Immature natural killer cell (primary cell): ENCODE data around the gene ZDHHC8. TPM values are rescaled to one million over a fixed set of nuclear protein-coding genes. Genes with fewer than 3 reads are reported as not detected.
A peak's percentile ranks its signal among the peaks of the same experiment; 100 is the strongest.

Experiments
- DNase-seq, 3 donors: peaks; one replicate each; pipeline ENCODE4 v3.0.0; 2022; ENCODE audit warnings: mixed read lengths in 1 of 3
- H3K27ac Mint-ChIP-seq, 6 donors: one replicate each; pipeline ENCODE4 v1.8.0; 2020; ENCODE audit warnings: mixed read lengths in 6 of 6, mild to moderate bottlenecking in 5 of 6, inconsistent platforms in 4 of 6, moderate library complexity in 3 of 6
- H3K27me3 Mint-ChIP-seq, 3 donors: one replicate each; pipeline ENCODE4 v1.8.0; 2020 to 2021; ENCODE audit warnings: low read depth in 3 of 3, mild to moderate bottlenecking in 3 of 3, mixed read lengths in 3 of 3, moderate library complexity in 3 of 3, inconsistent platforms in 1 of 3
- H3K36me3 Mint-ChIP-seq, 3 donors: one replicate each; pipeline ENCODE4 v1.8.0; 2020; ENCODE audit warnings: mixed read lengths in 3 of 3, inconsistent platforms in 2 of 3, mild to moderate bottlenecking in 2 of 3
- H3K4me1 Mint-ChIP-seq, 2 donors: one replicate each; pipeline ENCODE4 v1.8.0; 2020; ENCODE audit warnings: inconsistent platforms in 2 of 2, mild to moderate bottlenecking in 2 of 2, mixed read lengths in 2 of 2, moderate library complexity in 1 of 2
- H3K4me3 Mint-ChIP-seq, 5 donors: one replicate each; pipeline ENCODE4 v1.8.0; 2020; ENCODE audit warnings: mild to moderate bottlenecking in 5 of 5, mixed read lengths in 5 of 5, inconsistent platforms in 3 of 5, moderate library complexity in 3 of 5
- H3K9me3 Mint-ChIP-seq, 6 donors: one replicate each; pipeline ENCODE4 v1.8.0; 2020; ENCODE audit warnings: mild to moderate bottlenecking in 6 of 6, mixed read lengths in 6 of 6, inconsistent platforms in 4 of 6, moderate library complexity in 3 of 6
- polyA plus RNA-seq, 3 donors: library from polyadenylated mRNA; unstranded; fragments of 300-500 nt; fragmentation: Illumina TruSeq; gene quantifications; one replicate each; pipeline ENCODE4 v1.2.3, GENCODE V29; 2021

Gene ZDHHC8
- polyA plus RNA-seq, 3 donors from 2014 or later, result 0.54 to 3.7 (median 0.79) TPM

DNA sequence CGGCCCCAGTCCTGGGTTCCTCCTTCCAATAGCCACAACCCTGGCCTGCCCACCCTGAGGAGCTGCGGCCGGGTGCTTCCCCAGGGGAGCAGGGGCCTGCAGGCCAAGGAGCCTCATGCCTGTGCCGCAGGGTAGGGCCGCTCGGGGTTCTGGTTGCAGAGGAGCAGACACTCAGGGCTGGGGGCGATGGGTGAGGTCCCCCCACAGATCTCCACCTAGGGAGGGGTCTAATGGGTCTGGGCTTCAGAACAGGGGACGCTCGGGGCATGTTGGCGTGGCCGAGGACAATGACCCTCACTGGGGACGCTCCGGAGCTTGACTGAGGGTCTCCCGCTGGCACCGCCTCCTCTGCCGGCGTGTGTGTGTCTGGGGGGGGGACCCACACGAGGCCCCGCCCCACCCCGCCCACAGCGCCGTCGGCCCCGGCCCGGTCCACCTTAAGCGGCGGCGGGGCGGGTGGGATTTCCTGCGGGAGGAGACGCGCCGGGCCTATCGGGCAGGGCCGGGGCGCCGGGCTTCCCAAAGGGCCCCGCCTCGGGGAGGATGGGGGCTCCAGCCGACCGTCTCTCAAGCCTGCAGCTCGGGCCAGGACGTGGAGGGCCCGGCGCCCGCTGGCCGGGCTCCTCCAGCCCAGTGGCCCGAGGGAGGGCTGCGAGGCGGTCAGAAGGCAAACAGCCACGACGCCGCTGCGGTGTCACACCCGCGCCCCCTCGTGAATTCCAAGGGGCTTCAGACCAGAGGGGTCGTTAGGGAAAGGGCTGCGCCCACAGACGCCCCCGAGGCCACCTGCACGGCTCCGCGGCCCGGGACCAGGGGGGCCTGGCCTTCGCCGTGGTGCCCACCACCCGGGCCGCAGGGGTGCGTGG is 640 bp upstream of the ZDHHC8 start:
- Mint-ChIP-seq H3K9me3 (no peaks in the 10 kb centered on the region), H3K36me3 (peaks cover 3 to 17% (median 12%) of the 10 kb centered on the region in 3 donors), H3K27me3 (peaks cover 0 to 5% (median 0%) of the 10 kb centered on the region in 3 donors), H3K4me3 (peak overlapping the region; percentile 20 to 78 (median 63)), H3K27ac (peak overlapping the region in 2 of 6 donors; percentile 36 to 62), H3K4me1 (peaks cover 14 to 24% of the 10 kb centered on the region in 2 donors)
- DNase-seq, result peak; percentile 75 to 78 (median 77)

DNA sequence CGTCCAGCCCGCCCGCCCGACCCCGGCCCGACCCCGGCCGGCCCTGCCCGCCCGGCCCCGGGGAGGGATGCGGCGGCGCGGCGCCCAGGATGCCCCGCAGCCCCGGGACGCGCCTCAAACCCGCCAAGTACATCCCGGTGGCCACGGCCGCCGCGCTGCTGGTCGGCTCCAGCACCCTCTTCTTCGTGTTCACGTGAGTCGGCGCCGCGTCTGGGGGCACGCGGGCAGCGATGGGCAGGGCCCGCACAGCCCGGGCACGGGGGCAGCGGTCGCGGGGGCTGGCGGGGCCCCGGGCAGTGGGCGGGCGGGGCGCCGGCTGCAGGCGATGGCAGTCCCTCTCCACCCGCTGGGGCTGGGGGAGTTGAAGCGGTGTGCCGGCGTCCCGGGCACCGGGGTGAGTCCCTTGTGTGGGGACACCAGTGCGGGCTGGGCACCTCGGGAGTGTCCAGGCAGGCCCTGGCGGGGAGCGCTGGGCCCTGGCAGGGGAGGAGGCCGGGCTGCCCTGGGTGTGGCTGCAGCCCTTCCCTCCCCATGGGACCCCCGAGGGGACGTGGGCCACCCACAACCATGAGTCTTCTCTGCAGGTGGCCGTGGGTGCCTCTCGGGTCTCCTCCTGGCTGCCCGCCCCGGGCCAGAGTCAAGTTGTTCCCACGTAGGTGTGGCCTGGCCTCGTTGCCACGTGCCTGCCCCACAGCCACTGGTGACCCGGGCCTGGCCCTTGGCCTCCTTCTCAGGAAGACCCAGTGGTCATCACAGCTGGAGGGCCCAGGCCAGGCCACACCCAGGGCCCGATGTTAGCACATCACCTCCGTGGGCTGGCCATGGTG is 468 bp downstream of the ZDHHC8 start:
- DNase-seq, result peak; percentile 23 to 40 (median 37)
- peaks cover 0 to 10% (median 8%) of the 10 kb centered on the region in 3 donors for H3K36me3 Mint-ChIP-seq
- peak overlapping the region; percentile 44 to 78 (median 77) for H3K4me3 Mint-ChIP-seq
- peaks cover 0 to 3% (median 0%) of the 10 kb centered on the region in 3 donors for H3K27me3 Mint-ChIP-seq
- peaks cover 14 to 29% of the 10 kb centered on the region in 2 donors for H3K4me1 Mint-ChIP-seq
- no peak overlapping the region for H3K27ac Mint-ChIP-seq
- no peaks in the 10 kb centered on the region for H3K9me3 Mint-ChIP-seq

DNA sequence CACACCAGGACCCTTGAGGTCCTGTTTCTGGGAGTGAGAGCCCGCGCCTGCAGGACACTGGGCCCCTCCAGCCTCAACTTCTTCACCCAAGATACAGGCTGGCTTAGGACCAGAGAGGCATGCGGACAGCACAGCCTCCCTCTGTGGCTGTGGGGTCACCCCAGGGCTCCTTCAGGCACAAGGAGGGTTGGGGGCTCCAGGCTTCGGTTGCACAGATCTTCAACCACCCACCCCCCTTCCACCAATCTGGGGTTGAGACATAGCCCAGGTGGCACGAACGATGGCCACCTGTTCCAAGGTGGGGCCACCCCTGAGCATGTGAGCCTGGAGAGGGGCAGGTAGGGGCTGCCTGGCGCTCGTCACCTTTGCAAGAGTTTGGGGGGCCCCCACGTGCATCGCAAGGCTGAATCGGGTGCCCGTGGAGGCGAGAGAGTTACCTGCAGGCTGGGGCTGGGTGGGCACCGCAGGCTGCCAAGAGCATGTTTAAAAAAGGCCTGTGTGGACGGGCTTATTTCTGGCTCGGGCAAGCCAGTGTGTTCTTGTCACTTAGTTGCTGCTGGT is 1.2 kb downstream of the ZDHHC8 start:
- Mint-ChIP-seq H3K36me3 (peaks cover 0 to 4% (median 2%) of the 10 kb centered on the region in 3 donors), H3K4me3 (peak overlapping the region; percentile 61 to 78 (median 77)), H3K27ac (peak overlapping the region in 2 of 6 donors; percentile 58 to 70), H3K9me3 (no peaks in the 10 kb centered on the region), H3K4me1 (peaks cover 14 to 32% of the 10 kb centered on the region in 2 donors), H3K27me3 (peaks cover 0 to 3% (median 0%) of the 10 kb centered on the region in 3 donors)
- no peak for DNase-seq

DNA sequence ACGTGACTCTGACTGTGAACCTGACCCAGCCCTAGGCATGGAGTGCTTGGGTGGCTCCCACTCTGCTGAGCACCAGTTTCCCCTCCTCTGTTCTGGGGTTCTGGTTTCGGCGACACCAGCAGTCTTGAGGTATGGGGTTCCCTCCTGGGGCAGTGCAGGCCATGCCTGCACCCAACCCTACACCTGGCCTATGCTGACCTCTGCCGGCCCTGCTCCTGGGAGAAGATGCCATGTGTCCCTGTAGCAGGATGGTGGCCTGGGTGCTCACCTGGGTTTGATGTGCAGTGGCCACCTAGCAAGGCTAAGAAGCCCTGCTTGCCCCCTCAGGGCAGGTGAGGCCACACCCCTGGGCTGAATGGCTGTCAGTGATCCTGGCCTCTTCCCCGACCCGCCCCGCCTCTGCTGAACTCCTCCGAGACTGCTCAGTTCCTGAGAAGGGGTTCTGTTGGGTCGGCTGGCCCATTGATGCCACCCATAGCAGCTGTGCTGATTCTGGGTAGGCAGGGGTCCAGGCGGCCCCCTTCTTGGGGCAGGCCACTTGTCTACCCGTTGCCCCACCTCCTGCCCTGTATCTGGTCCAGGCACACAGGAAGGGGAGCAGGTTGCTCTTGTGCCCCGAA is 2.4 kb downstream of the ZDHHC8 start:
- peak overlapping the region; percentile 26 to 78 (median 48) for H3K4me3 Mint-ChIP-seq
- peaks cover 16 to 35% of the 10 kb centered on the region in 2 donors for H3K4me1 Mint-ChIP-seq
- no peaks in the 10 kb centered on the region for H3K9me3 Mint-ChIP-seq
- H3K27me3 Mint-ChIP-seq, result no peaks in the 10 kb centered on the region
- no peaks in the 10 kb centered on the region for H3K36me3 Mint-ChIP-seq
- peak overlapping the region in 2 of 6 donors; percentile 46 to 70 for H3K27ac Mint-ChIP-seq
- DNase-seq, result no peak

DNA sequence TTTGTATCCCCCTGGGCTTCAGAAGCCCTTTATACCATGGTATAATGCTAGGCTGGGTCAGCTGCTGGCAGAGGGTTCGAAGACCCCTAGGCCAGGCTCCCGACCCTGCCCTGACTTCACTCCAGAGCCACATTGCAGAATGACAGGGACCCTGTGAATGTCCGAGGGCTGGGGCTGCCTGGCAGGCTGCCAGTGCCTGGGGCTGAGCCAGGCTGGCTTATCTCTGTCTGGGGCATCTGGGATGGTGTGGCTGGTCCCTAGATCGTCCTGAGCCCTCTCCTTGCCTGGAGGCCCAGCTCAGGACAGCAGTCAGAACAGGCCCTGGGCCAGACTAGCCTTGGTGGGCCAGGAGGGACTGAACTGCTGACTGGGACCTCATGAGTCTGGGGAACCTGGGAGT is 3.7 kb downstream of the ZDHHC8 start:
- Mint-ChIP-seq H3K27me3 (no peaks in the 10 kb centered on the region), H3K36me3 (no peaks in the 10 kb centered on the region), H3K9me3 (no peaks in the 10 kb centered on the region), H3K4me1 (peaks cover 19 to 41% of the 10 kb centered on the region in 2 donors), H3K4me3 (no peak overlapping the region), H3K27ac (no peak overlapping the region)
- DNase-seq, result no peak

DNA sequence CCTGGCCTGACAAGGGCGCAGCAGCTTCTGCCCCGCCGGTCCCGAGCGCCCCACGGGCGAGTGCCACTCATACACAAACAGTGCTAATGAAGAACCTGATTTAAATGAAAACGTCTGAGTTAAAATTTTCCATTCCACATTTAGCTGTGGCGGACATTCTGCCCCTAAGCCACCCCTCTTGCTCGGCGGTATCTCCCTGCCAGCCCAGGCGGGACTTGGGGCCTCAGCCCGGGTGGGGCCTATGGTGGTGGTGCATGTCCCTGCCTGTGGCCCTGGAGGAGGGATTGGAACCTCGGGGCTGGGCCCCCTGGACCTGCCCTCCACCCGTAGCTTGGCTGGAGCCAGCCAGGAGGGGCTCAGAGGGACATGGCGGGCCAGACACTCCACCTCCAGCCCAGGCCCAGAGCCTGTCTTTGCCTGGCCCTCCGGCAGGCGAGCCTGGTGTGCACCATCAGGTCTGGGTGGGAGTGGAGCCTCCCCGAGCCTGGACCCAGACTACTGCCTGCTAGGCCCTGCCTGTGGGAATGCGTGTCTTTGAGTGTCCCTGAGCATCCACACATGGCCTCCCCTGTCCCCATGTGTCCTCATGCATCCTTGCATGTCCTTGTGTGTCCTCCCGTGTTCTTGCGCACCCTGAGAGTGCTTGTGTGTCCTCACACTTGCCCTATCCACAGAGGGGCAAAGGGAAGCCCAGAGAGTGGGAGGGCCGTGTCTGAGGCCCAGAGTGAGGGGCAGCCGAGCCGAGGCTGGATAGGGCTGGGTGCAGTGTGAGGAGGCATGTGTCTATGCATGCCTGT is 4.4 kb downstream of the ZDHHC8 start:
- Mint-ChIP-seq H3K27ac (peak overlapping the region in 1 of 6 donors; percentile 53), H3K4me3 (no peak overlapping the region), H3K36me3 (no peaks in the 10 kb centered on the region), H3K4me1 (peaks cover 19 to 41% of the 10 kb centered on the region in 2 donors), H3K9me3 (no peaks in the 10 kb centered on the region), H3K27me3 (no peaks in the 10 kb centered on the region)
- DNase-seq, result no peak

DNA sequence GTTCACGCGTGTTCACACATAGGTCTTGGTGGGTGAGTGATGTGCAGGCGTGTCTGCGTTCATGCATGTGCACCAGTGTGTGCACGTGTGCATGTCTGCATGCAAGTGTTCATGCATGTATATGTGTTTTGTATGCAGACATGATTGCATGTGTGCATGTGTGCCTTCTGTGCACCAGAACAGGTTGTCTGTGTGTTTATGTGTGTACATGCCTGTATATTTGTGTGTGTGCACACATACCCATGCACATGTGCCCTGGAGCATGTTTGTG is 4.9 kb downstream of the ZDHHC8 start:
- Mint-ChIP-seq H3K36me3 (no peaks in the 10 kb centered on the region), H3K4me1 (peaks cover 19 to 41% of the 10 kb centered on the region in 2 donors), H3K27ac (no peak overlapping the region), H3K9me3 (no peaks in the 10 kb centered on the region), H3K27me3 (no peaks in the 10 kb centered on the region), H3K4me3 (no peak overlapping the region)
- DNase-seq, result no peak

DNA sequence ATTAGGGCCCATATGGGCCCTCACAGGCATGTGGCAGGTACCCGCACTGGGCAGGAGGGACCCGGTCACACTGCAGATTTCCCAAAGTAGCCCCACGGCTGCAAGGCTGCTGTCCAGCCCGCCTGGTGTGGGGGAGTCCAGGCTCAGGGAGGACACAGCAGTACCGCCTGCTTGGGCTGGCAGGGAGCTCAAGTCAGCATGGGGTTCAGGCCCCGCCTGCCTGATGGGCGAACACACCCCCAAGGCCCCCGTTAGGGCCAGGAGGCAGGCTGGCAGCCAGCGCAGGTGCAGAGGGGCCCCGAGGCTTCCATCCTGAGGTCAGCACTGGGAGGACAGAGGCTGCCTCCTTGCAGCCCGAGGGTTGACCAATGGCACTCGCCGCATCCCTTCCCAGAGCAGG is 5.5 kb downstream of the ZDHHC8 start:
- no peak overlapping the region for H3K4me3 Mint-ChIP-seq
- H3K27me3 Mint-ChIP-seq, result no peaks in the 10 kb centered on the region
- peaks cover 19 to 41% of the 10 kb centered on the region in 2 donors for H3K4me1 Mint-ChIP-seq
- no peaks in the 10 kb centered on the region for H3K9me3 Mint-ChIP-seq
- H3K27ac Mint-ChIP-seq, result no peak overlapping the region
- H3K36me3 Mint-ChIP-seq, result no peaks in the 10 kb centered on the region
- no peak for DNase-seq

DNA sequence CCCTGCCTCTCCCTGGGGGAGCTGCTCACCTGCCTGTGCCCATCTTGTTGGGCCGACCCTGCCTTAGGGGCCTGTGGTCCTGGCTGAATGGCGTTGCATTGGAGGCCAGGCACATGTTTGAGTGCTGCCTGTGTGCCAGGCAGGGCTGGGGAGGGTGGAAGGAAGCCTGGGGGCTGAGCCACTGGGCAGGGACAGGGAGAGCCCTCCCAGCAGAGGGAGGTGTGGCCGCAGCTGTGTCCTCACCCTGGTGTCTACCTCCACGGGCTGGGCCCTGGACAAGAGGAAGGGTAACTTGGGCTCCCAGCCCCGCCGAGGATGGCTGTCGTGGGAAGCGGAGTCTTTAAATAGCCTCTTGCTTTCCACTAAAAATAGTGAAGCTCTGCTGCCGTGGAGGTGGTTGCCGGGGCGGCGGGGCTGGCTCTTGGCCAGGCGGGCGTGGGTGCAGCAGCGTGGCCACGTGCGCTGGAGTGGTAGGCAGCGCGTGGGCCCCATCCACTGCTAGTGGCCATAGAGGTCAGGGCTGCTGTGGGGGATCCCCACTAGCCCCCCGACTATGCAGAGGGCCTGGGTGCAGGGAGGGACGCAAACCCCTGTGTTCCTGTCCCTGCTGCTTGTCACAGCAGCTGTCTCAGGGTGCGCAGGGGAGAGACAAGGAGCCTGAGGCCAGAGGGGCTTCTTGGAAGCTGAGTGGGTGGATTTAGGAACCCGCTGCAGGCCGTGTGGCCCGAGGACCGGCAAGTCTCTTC is 6.2 kb downstream of the ZDHHC8 start:
- Mint-ChIP-seq H3K27me3 (no peaks in the 10 kb centered on the region), H3K36me3 (no peaks in the 10 kb centered on the region), H3K27ac (peak overlapping the region in 2 of 6 donors; percentile 10 to 73), H3K4me1 (peaks cover 19 to 36% of the 10 kb centered on the region in 2 donors), H3K9me3 (no peaks in the 10 kb centered on the region), H3K4me3 (no peak overlapping the region)
- DNase-seq, result no peak

DNA sequence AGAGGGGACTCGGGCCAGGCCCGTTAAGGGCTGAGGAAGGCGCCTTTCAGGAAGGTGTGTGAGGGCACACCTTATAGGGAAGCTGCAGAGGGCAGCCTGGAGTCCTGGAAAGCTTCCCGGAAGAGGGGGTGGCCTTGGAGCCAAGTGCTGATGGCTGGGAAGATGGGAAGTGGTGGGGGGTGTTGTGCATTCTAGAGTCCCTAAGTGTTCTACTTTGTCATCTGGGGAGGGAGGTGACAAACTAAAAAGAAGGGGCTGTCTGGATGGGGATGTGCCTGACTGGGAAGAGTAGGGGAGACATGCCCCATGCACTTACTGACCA is 6.8 kb downstream of the ZDHHC8 start:
- no peak for DNase-seq
- H3K27me3 Mint-ChIP-seq, result no peaks in the 10 kb centered on the region
- H3K4me3 Mint-ChIP-seq, result no peak overlapping the region
- no peak overlapping the region for H3K27ac Mint-ChIP-seq
- no peaks in the 10 kb centered on the region for H3K9me3 Mint-ChIP-seq
- peaks cover 17 to 30% of the 10 kb centered on the region in 2 donors for H3K4me1 Mint-ChIP-seq
- no peaks in the 10 kb centered on the region for H3K36me3 Mint-ChIP-seq

DNA sequence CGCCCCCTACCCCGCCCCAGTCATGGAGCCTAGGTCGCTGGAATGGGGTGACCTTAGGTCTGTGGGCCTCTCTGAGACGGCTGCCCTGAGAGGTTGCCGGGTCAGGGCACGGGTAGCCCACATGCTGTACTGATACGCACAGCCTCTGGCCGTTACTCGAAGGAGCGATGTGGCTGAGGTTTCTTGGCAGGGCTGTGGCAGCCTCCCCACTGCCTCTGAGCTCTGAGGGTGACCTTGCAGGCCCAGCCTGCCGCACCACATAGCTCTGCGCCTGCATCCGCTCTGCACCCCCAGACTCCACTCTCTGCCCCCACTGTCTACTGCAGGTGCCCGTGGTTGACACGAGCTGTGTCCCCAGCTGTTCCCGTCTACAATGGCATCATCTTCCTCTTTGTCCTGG is 7.3 kb downstream of the ZDHHC8 start:
- Mint-ChIP-seq H3K36me3 (no peaks in the 10 kb centered on the region), H3K27ac (no peak overlapping the region), H3K9me3 (no peaks in the 10 kb centered on the region), H3K27me3 (no peaks in the 10 kb centered on the region), H3K4me3 (no peak overlapping the region), H3K4me1 (peaks cover 12 to 25% of the 10 kb centered on the region in 2 donors)
- DNase-seq, result no peak

DNA sequence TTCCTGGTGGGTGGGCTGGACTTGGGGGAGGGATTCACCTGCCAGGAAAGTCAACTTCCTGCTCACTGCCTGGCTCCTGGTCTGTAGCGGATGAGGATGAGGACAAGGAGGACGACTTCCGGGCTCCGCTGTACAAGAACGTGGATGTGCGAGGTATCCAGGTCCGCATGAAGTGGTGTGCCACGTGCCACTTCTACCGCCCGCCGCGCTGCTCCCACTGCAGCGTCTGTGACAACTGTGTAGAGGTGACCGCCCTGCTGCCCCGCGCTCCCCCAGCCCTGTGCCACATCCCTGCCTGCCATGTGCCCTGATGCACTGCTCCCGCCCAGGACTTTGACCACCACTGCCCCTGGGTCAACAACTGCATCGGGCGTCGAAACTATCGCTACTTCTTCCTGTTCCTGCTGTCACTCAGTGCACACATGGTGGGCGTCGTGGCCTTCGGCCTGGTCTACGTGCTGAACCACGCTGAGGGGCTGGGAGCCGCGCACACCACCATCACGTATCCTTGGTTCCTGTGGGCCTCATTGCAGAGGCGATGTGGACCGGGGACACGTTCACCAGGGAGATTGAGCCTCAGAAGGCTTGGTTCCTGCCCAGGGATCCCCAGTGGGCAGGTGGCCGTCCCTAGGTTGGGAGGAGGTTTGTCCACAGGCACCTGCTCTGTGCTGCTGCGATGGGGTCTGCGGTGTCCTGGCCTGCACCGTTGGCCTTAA is 7.9 kb downstream of the ZDHHC8 start:
- no peak for DNase-seq
- H3K4me1 Mint-ChIP-seq, result peaks cover 7 to 19% of the 10 kb centered on the region in 2 donors
- no peaks in the 10 kb centered on the region for H3K36me3 Mint-ChIP-seq
- no peak overlapping the region for H3K27ac Mint-ChIP-seq
- H3K4me3 Mint-ChIP-seq, result no peak overlapping the region
- peaks cover 0 to 2% (median 0%) of the 10 kb centered on the region in 3 donors for H3K27me3 Mint-ChIP-seq
- H3K9me3 Mint-ChIP-seq, result no peaks in the 10 kb centered on the region
